Measurements from ENCODE around the gene STUB1.

DNA sequence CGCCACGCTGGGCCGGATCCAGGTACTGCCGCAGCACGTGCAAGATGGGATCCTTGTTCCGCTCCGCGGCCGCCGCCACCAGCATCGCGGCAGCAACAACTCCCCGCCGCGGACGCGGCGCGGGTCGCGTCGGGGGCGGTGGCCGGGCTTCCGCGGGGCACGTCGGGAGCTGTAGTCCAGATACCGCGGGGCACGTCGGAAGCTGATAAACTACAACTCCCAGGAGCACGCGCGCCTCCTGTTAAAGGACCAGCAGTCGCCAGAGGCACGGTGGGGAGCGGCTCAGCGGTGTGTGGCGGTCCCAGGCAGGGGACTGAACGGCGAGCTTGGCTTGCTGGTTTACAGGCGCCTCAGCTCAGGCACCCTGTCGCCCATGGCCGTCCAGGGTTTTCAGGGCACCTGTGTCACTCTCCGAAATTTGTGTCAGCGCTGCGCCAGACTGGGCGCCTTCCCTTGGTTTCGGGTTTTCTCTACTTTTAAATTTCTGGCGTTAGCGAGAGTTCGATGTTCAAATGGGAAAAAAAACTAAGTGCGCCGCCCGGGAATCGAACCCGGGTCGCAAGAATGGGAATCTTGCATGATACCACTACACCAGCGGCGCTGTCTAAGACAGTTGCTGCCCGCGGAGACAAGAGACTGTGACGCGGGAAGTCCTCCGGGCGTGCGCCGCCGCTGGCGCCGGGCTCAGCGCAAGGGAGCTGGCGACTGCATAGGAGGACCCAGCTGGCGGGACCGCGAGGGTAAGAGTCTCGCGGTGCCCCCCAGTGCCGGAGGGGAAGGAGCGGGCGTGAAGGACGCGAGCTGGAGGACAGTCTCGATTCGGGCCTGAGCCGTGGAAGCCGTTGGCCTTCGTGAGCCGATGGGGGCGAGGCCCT lies 43.8 kb upstream of the STUB1 start, which contains the start of gene METTL26:
- TF ChIP-seq POLR2A (IDR thresholded peaks at IDR 0.05) (peak in 1 of 3 donors; percentile 20), POLR2AphosphoS5 (IDR thresholded peaks at IDR 0.05) (peak; percentile 87 to 89 (median 88))
- TF ChIP-seq, protein P1, sequence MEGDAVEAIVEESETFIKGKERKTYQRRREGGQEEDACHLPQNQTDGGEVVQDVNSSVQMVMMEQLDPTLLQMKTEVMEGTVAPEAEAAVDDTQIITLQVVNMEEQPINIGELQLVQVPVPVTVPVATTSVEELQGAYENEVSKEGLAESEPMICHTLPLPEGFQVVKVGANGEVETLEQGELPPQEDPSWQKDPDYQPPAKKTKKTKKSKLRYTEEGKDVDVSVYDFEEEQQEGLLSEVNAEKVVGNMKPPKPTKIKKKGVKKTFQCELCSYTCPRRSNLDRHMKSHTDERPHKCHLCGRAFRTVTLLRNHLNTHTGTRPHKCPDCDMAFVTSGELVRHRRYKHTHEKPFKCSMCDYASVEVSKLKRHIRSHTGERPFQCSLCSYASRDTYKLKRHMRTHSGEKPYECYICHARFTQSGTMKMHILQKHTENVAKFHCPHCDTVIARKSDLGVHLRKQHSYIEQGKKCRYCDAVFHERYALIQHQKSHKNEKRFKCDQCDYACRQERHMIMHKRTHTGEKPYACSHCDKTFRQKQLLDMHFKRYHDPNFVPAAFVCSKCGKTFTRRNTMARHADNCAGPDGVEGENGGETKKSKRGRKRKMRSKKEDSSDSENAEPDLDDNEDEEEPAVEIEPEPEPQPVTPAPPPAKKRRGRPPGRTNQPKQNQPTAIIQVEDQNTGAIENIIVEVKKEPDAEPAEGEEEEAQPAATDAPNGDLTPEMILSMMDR (IDR thresholded peaks at IDR 0.05 in 8 of 11, conservative IDR thresholded peaks at IDR 0.05 in 3 of 11) = peak in 4 of 11 experiments; percentile 28 to 38 (median 34)

All from spleen (tissue), 7 donors.